Transverse colon (tissue), 3 donors: ENCODE measurements around the gene ANKRD52.

Experiments
- EP300 ChIP-seq: sonication (generic); formaldehyde crosslinking; IDR thresholded peaks from one replicate; pipeline ENCODE4 v1.6.1; 2017; ENCODE audit warnings: antibody characterized with exemption, low read depth
- POLR2A ChIP-seq: fragments of 450-650 bp; IDR thresholded peaks from one replicate; pipeline ENCODE4 v1.6.1; 2016; ENCODE audit warnings: antibody characterized with exemption, mild to moderate bottlenecking, moderate library complexity
- TF ChIP-seq, protein P1 (sequence below), 5 experiments: fragments of 200-600 bp in 3 of 5; fragments of 450-650 bp in 2 of 5; sonication (generic) in 3 of 5; IDR thresholded peaks; 1 replicate in 2 of 5; 2 replicates in 3 of 5; pipeline ENCODE4 v1.5.1; 2016 to 2017; ENCODE audit warnings: antibody characterized with exemption in 5 of 5, inconsistent platforms in 3 of 5, mild to moderate bottlenecking in 2 of 5, moderate library complexity in 1 of 5

GRCh38 chr12:56198836-56199235, 59.3 kb downstream of the ANKRD52 start:
- TF ChIP-seq, protein P1, sequence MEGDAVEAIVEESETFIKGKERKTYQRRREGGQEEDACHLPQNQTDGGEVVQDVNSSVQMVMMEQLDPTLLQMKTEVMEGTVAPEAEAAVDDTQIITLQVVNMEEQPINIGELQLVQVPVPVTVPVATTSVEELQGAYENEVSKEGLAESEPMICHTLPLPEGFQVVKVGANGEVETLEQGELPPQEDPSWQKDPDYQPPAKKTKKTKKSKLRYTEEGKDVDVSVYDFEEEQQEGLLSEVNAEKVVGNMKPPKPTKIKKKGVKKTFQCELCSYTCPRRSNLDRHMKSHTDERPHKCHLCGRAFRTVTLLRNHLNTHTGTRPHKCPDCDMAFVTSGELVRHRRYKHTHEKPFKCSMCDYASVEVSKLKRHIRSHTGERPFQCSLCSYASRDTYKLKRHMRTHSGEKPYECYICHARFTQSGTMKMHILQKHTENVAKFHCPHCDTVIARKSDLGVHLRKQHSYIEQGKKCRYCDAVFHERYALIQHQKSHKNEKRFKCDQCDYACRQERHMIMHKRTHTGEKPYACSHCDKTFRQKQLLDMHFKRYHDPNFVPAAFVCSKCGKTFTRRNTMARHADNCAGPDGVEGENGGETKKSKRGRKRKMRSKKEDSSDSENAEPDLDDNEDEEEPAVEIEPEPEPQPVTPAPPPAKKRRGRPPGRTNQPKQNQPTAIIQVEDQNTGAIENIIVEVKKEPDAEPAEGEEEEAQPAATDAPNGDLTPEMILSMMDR (IDR thresholded peaks at IDR 0.05): no peak
- TF ChIP-seq POLR2A: no peak
- no peak for TF ChIP-seq EP300
